ENCODE results near the gene PLRG1. TPM values are rescaled to one million over a fixed set of nuclear protein-coding genes. Genes with fewer than 3 reads are reported as not detected.

PLRG1 gene
- total RNA-seq, 1 donor from 2014 or later = 70.6 TPM

DNA sequence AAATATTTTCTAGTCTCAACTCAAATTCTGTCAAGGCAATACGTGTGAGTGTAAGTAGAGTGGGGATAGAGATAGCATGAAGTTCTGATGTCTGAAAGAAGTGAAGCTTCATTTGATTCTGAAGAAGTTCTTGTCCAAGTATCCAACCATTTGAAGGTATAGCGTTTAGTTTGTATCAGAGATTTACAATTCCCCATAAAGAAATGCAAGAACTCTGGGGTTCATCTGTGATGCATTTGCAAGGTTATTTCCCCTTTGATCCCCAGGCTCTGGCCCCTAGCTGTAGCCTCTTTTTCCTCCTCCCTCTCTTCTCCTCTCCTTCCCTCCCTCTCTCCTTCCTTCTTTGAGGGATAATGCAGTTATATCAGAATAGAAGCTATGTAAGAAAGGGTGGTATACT is 32.5 kb upstream of the PLRG1 start:
- no peaks in the 10 kb centered on the region for H3K9me3 Mint-ChIP-seq (ENCODE audit: unreplicated experiment)
- H3K27ac Mint-ChIP-seq (ENCODE audit: unreplicated experiment) = no peak overlapping the region
- no peak for DNase-seq (ENCODE audit: low spot score)
- H3K4me1 Mint-ChIP-seq (ENCODE audit: unreplicated experiment) = no peaks in the 10 kb centered on the region
- no peaks in the 10 kb centered on the region for H3K36me3 Mint-ChIP-seq (ENCODE audit: low read depth, unreplicated experiment)
- H3K4me3 Mint-ChIP-seq (ENCODE audit: unreplicated experiment) = no peak overlapping the region
- TF ChIP-seq, protein P1, sequence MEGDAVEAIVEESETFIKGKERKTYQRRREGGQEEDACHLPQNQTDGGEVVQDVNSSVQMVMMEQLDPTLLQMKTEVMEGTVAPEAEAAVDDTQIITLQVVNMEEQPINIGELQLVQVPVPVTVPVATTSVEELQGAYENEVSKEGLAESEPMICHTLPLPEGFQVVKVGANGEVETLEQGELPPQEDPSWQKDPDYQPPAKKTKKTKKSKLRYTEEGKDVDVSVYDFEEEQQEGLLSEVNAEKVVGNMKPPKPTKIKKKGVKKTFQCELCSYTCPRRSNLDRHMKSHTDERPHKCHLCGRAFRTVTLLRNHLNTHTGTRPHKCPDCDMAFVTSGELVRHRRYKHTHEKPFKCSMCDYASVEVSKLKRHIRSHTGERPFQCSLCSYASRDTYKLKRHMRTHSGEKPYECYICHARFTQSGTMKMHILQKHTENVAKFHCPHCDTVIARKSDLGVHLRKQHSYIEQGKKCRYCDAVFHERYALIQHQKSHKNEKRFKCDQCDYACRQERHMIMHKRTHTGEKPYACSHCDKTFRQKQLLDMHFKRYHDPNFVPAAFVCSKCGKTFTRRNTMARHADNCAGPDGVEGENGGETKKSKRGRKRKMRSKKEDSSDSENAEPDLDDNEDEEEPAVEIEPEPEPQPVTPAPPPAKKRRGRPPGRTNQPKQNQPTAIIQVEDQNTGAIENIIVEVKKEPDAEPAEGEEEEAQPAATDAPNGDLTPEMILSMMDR (IDR thresholded peaks at IDR 0.05; ENCODE audit: unreplicated experiment) = no peak
- no peaks in the 10 kb centered on the region for H3K27me3 Mint-ChIP-seq (ENCODE audit: unreplicated experiment)

DNA sequence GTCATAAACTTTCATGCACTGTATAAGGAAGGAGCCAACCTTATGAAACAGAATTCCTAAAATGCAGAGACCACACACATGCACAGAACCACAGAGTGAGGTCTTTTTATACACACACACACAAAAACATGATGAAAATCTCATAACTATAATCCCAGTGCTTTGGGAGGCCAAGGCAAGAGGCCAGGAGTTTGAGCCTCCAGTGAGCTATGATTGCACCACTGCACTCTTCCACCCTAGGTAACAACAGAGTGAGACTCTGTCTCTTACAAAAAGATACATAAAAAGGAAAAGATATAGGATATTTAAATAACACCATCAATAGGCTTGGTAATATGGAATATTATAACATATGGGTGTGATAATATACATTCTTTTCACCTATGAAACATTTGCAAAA is 29.7 kb upstream of the PLRG1 start:
- Mint-ChIP-seq H3K4me1 (ENCODE audit: unreplicated experiment) (no peaks in the 10 kb centered on the region), H3K27me3 (ENCODE audit: unreplicated experiment) (no peaks in the 10 kb centered on the region), H3K36me3 (ENCODE audit: low read depth, unreplicated experiment) (no peaks in the 10 kb centered on the region), H3K27ac (ENCODE audit: unreplicated experiment) (no peak overlapping the region), H3K4me3 (ENCODE audit: unreplicated experiment) (no peak overlapping the region), H3K9me3 (ENCODE audit: unreplicated experiment) (no peaks in the 10 kb centered on the region)
- TF ChIP-seq, protein P1 (IDR thresholded peaks at IDR 0.05; ENCODE audit: unreplicated experiment) = no peak
- DNase-seq (ENCODE audit: low spot score) = no peak

DNA sequence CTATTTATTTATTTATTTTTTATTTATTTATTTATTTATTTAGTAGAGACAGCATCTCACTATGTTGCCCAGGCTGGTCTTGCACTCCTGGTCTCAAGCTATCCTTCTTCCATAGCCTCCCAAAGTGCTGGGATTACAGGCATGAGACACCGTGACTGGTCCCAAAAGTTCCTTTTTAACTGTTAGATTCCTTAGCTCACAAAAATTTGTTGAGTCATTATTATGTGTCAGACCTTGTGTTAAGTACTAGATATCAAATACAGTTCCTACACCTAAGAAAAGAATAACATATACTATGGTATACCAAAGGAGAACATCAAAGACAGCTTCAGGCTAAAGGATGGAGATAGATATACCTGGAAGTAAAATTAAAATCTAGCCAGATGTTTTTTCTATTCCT is 28.7 kb upstream of the PLRG1 start:
- Mint-ChIP-seq H3K27me3 (ENCODE audit: unreplicated experiment) (no peaks in the 10 kb centered on the region), H3K4me3 (ENCODE audit: unreplicated experiment) (no peak overlapping the region), H3K27ac (ENCODE audit: unreplicated experiment) (no peak overlapping the region), H3K9me3 (ENCODE audit: unreplicated experiment) (no peaks in the 10 kb centered on the region), H3K36me3 (ENCODE audit: low read depth, unreplicated experiment) (no peaks in the 10 kb centered on the region), H3K4me1 (ENCODE audit: unreplicated experiment) (no peaks in the 10 kb centered on the region)
- no peak for DNase-seq (ENCODE audit: low spot score)
- TF ChIP-seq, protein P1 (IDR thresholded peaks at IDR 0.05; ENCODE audit: unreplicated experiment) = no peak

- Mint-ChIP-seq H3K27ac (ENCODE audit: unreplicated experiment) (no peak overlapping the region), H3K9me3 (ENCODE audit: unreplicated experiment) (no peaks in the 10 kb centered on the region), H3K4me1 (ENCODE audit: unreplicated experiment) (no peaks in the 10 kb centered on the region), H3K27me3 (ENCODE audit: unreplicated experiment) (no peaks in the 10 kb centered on the region), H3K36me3 (ENCODE audit: low read depth, unreplicated experiment) (no peaks in the 10 kb centered on the region), H3K4me3 (ENCODE audit: unreplicated experiment) (no peak overlapping the region)
- TF ChIP-seq, protein P1 (IDR thresholded peaks at IDR 0.05; ENCODE audit: unreplicated experiment) = no peak
- no peak for DNase-seq (ENCODE audit: low spot score)
Measured at GRCh38 chr4:154577324-154577723, 27.1 kb upstream of the PLRG1 start.

GRCh38 chr4:154574311-154574710 is 24.1 kb upstream of the PLRG1 start:
- H3K27me3 Mint-ChIP-seq (ENCODE audit: unreplicated experiment) = no peaks in the 10 kb centered on the region
- no peaks in the 10 kb centered on the region for H3K9me3 Mint-ChIP-seq (ENCODE audit: unreplicated experiment)
- H3K4me1 Mint-ChIP-seq (ENCODE audit: unreplicated experiment) = no peaks in the 10 kb centered on the region
- no peak overlapping the region for H3K27ac Mint-ChIP-seq (ENCODE audit: unreplicated experiment)
- no peak for DNase-seq (ENCODE audit: low spot score)
- TF ChIP-seq, protein P1 (IDR thresholded peaks at IDR 0.05; ENCODE audit: unreplicated experiment) = no peak
- H3K36me3 Mint-ChIP-seq (ENCODE audit: low read depth, unreplicated experiment) = no peaks in the 10 kb centered on the region
- no peak overlapping the region for H3K4me3 Mint-ChIP-seq (ENCODE audit: unreplicated experiment)

Measured in endothelial cell (in vitro differentiated cells).